IPS DF 6.9 (cell line): Measurements from ENCODE around the gene SORL1-AS1.
"Not testable (repeated sequence)": the region's sequence is repeated elsewhere in the genome, so short reads cannot be mapped to it uniquely, and the experiment has no call there.

Experiments used
- DNase-seq: peaks from one replicate; pipeline ENCODE4 v3.0.0-alpha.2; 2013; ENCODE audit warnings: low read depth, low spot score
- H3K27ac ChIP-seq: one replicate; pipeline ENCODE4 v1.5.1; 2013; ENCODE audit warnings: low read length, control low read depth
- H3K27me3 ChIP-seq: 2 replicates; pipeline ENCODE4 v1.6.1; 2013; ENCODE audit warnings: mild to moderate bottlenecking, low read length; ENCODE audit not compliant: control insufficient read depth, insufficient read depth
- H3K36me3 ChIP-seq: 2 replicates; pipeline ENCODE4 v1.6.1; 2013; ENCODE audit warnings: low read length; ENCODE audit not compliant: control insufficient read depth, insufficient read depth
- H3K4me1 ChIP-seq: 2 replicates; pipeline ENCODE4 v1.6.1; 2013; ENCODE audit warnings: low read length; ENCODE audit not compliant: control insufficient read depth, insufficient read depth
- H3K4me3 ChIP-seq: 2 replicates; pipeline ENCODE4 v1.5.1; 2013; ENCODE audit warnings: mild to moderate bottlenecking, low read length
- H3K9me3 ChIP-seq: 2 replicates; pipeline ENCODE4 v1.6.1; 2013; ENCODE audit warnings: low read length, inconsistent platforms; ENCODE audit not compliant: control insufficient read depth, insufficient read depth
- WGBS: extraction: QIAGEN DNeasy Blood & Tissue Kit; methylation state at CpG from one replicate; pipeline ENCODE4 v1.1.7; 2013; ENCODE audit warnings: mixed read lengths, missing lambda C conversion rate; ENCODE audit not compliant: insufficient read length, insufficient coverage; 5-methylcytosine and 5-hydroxymethylcytosine counted together

Gene SORL1-AS1

GRCh38 chr11:121414141-121414913 lies 38.4 kb downstream of the SORL1-AS1 start:
- Histone ChIP-seq H3K27me3 (no peaks in the 10 kb centered on the region), H3K36me3 (no peaks in the 10 kb centered on the region), H3K9me3 (no peaks in the 10 kb centered on the region), H3K4me1 (no peaks in the 10 kb centered on the region), H3K4me3 (no peak overlapping the region), H3K27ac (no peak overlapping the region)
- no peak for DNase-seq
- WGBS, result no CpG with 5 or more reads among the region's 2 CpGs

- Histone ChIP-seq H3K4me3 (no peak overlapping the region), H3K27ac (no peak overlapping the region), H3K36me3 (no peaks in the 10 kb centered on the region), H3K4me1 (no peaks in the 10 kb centered on the region), H3K9me3 (no peaks in the 10 kb centered on the region), H3K27me3 (no peaks in the 10 kb centered on the region)
- DNase-seq, result no peak
- no CpG with 5 or more reads among the region's 4 CpGs for WGBS
These were observed 39.9 kb downstream of the SORL1-AS1 start for GRCh38 chr11:121412711-121413415.

DNA sequence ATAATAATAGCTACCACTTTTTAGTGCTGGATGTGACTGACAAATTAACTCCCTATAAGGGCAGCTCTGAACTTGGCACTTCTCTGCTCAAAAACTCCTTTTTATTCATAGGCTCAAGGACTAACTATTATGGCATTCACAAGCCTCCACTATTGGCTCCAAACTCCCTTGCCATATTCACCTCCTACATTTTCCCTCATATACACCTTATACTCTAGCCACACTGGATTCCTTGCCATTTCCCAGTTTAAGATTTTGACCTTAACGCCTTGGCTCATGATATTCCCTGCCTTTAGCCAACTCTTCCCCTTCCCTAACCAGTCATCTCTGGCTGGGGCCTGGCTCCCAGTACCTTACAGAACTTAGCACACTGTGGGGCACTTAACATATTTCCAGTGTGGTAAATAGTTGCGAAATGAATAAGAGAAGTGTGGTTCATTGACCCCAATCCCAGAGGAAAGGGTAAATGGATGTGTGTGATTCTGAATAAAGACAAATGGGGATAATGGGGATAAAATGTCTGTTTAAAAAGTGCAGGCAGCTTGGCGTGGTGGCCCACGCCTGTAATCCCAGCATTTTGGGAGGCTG lies 40.7 kb downstream of the SORL1-AS1 start:
- no CpG with 5 or more reads among the region's 4 CpGs for WGBS
- Histone ChIP-seq H3K36me3 (no peaks in the 10 kb centered on the region), H3K27ac (no peak overlapping the region), H3K9me3 (no peaks in the 10 kb centered on the region), H3K27me3 (no peaks in the 10 kb centered on the region), H3K4me1 (no peaks in the 10 kb centered on the region), H3K4me3 (no peak overlapping the region)
- no peak for DNase-seq

DNA sequence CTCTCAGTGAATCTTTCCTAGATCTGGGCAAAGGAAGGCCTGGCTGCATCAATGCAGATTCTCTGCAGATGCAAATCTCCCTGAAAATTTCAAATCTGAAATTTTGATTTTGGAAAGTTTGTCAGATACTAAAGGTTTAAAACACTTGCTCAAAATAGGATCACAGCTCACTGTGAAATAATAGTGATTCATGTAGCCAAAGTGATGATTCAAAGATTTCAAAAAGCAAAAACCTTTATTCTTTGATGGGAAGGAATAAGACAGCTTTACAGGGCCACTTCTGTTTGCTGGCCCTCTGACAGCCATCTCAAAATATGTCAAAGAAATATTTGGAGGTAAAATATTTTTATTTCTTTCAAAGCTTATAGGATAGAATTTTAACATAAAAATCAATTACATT lies 41.4 kb downstream of the SORL1-AS1 start:
- not testable (repeated sequence) for H3K4me1 ChIP-seq, H3K27me3 ChIP-seq, H3K27ac ChIP-seq, DNase-seq, H3K36me3 ChIP-seq, H3K9me3 ChIP-seq, H3K4me3 ChIP-seq

DNA sequence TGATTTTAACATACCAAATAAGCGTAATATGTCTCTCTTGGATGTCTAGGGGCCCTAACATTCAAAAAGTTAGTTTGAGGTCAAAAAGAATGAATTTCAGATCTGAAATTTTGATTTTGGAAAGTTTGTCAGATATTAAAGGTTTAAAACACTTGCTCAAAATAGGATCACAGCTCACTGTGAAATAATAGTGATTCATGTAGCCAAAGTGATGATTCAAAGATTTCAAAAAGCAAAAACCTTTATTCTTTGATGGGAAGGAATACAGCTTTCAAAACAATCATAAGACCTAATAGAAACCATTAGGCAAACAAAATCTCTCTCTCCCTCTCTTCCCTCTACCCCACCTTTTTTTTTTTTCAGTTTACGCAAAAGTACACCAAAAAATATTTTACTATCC lies 42.7 kb downstream of the SORL1-AS1 start:
- not testable (repeated sequence) for DNase-seq, H3K27me3 ChIP-seq, H3K4me1 ChIP-seq, H3K36me3 ChIP-seq, H3K27ac ChIP-seq, H3K9me3 ChIP-seq, H3K4me3 ChIP-seq
- WGBS, result 100% methylated on average over 1 of the region's 2 CpGs

GRCh38 chr11:121408830-121409229 lies 43.9 kb downstream of the SORL1-AS1 start:
- Histone ChIP-seq H3K36me3 (no peaks in the 10 kb centered on the region), H3K27me3 (no peaks in the 10 kb centered on the region), H3K4me1 (peaks cover 3% of the 10 kb centered on the region; the same call in 1 of the 2 replicates), H3K4me3 (no peak overlapping the region), H3K9me3 (no peaks in the 10 kb centered on the region), H3K27ac (no peak overlapping the region)
- no CpG with 5 or more reads among the region's 2 CpGs for WGBS
- DNase-seq, result no peak

DNA sequence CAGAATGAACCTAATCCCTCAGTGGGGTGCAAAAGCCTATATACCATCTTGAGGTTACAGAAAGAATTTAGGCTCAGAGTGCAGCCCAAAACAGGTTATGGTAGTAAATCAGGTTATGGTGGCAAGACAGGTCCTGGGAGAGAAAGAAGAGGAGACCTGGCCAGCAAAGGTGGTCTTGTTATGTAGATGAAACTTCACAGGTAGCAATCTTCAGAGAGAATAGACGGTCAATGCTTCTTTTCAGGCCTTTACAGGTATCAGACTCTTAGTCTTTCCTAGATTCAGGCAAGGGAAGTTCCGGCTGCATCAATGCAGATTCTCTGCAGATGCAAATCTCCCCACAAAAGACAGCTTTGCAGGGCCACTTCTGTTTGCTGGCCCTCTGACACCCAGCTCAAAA lies 46.5 kb downstream of the SORL1-AS1 start:
- peak; percentile 85 for DNase-seq
- no CpG with 5 or more reads among the region's 2 CpGs for WGBS
- Histone ChIP-seq H3K4me1 (peaks cover 3% of the 10 kb centered on the region; the same call in 1 of the 2 replicates), H3K4me3 (no peak overlapping the region), H3K9me3 (no peaks in the 10 kb centered on the region), H3K27ac (peak overlapping the region; percentile 50), H3K27me3 (no peaks in the 10 kb centered on the region), H3K36me3 (no peaks in the 10 kb centered on the region)

GRCh38 chr11:121405646-121406045 lies 47.1 kb downstream of the SORL1-AS1 start:
- WGBS, result no CpG with 5 or more reads among the region's 1 CpG
- Histone ChIP-seq H3K4me3 (no peak overlapping the region), H3K27ac (peak overlapping the region; percentile 50), H3K27me3 (no peaks in the 10 kb centered on the region), H3K36me3 (no peaks in the 10 kb centered on the region), H3K4me1 (peaks cover 3% of the 10 kb centered on the region; the same call in 1 of the 2 replicates), H3K9me3 (no peaks in the 10 kb centered on the region)
- DNase-seq, result no peak

GRCh38 chr11:121394785-121395184 lies 58.0 kb downstream of the SORL1-AS1 start:
- Histone ChIP-seq H3K4me1 (no peaks in the 10 kb centered on the region; the same call in 1 of the 2 replicates), H3K36me3 (no peaks in the 10 kb centered on the region), H3K27me3 (no peaks in the 10 kb centered on the region), H3K27ac (no peak overlapping the region), H3K4me3 (no peak overlapping the region), H3K9me3 (no peaks in the 10 kb centered on the region)
- no CpG with 5 or more reads among the region's 4 CpGs for WGBS
- DNase-seq, result no peak

GRCh38 chr11:121393855-121394254 lies 58.9 kb downstream of the SORL1-AS1 start:
- H3K36me3 ChIP-seq, result no peaks in the 10 kb centered on the region
- H3K27ac ChIP-seq, result no peak overlapping the region
- H3K4me1 ChIP-seq, result peaks cover 3% of the 10 kb centered on the region
- H3K9me3 ChIP-seq, result no peaks in the 10 kb centered on the region
- H3K27me3 ChIP-seq, result no peaks in the 10 kb centered on the region
- no CpG with 5 or more reads among the region's 4 CpGs for WGBS
- H3K4me3 ChIP-seq, result no peak overlapping the region
- DNase-seq, result no peak
